Measurements from ENCODE around the gene CYB561D2. TPM values are rescaled to one million over a fixed set of nuclear protein-coding genes. Genes with fewer than 3 reads are reported as not detected.
A peak's percentile ranks its signal among the peaks of the same experiment; 100 is the strongest.

CYB561D2 gene
- polyA plus RNA-seq, 1 donor from 2014 or later: 21.2 TPM

- Histone ChIP-seq H3K9me2 (ENCODE audit: insufficient read depth, low read length) (no peaks in the 10 kb centered on the region), H3K9me3 (ENCODE audit: low read length) (no peaks in the 10 kb centered on the region), H3K27me3 (ENCODE audit: insufficient read depth, low read depth, low read length) (no peaks in the 10 kb centered on the region), H3K36me3 (ENCODE audit: insufficient read depth, low read length) (no peaks in the 10 kb centered on the region), H2AFZ (ENCODE audit: low read depth, low read length) (peak within 1 kb of the TSS; percentile 56), H3K27ac (ENCODE audit: low read length) (peak within 1 kb of the TSS; percentile 66), H3K79me2 (replicated peaks; ENCODE audit: insufficient read depth, low read length) (peaks cover 12% of the 10 kb centered on the region), H3F3A (ENCODE audit: insufficient read depth, low read length, poor library complexity, severe bottlenecking) (no peaks in the 10 kb centered on the region), H3K4me2 (ENCODE audit: low read length) (peak within 1 kb of the TSS; percentile 87), H3K9ac (ENCODE audit: low read length) (peak within 1 kb of the TSS; percentile 85), H3K4me3 (ENCODE audit: low read length) (peak within 1 kb of the TSS; percentile 100), H4K20me1 (ENCODE audit: insufficient read depth) (no peaks in the 10 kb centered on the region)
- no peak for TF ChIP-seq CTCF (IDR thresholded peaks at IDR 0.05; ENCODE audit: poor library complexity, severe bottlenecking)
- no peak for TF ChIP-seq EZH2 (IDR thresholded peaks at IDR 0.05; ENCODE audit: borderline replicate concordance, insufficient read depth, low read length, poor library complexity, severe bottlenecking)
- no peak for TF ChIP-seq RAD21 (conservative IDR thresholded peaks at IDR 0.05)
- peak; percentile 92 for TF ChIP-seq MXI1 (conservative IDR thresholded peaks at IDR 0.05; ENCODE audit: poor library complexity, severe bottlenecking)
- TF ChIP-seq SMC3 (conservative IDR thresholded peaks at IDR 0.05; ENCODE audit: poor library complexity): no peak
- peak; percentile 96 for TF ChIP-seq POLR2AphosphoS5 (IDR thresholded peaks at IDR 0.05)
- no peak for TF ChIP-seq EP300 (conservative IDR thresholded peaks at IDR 0.05; ENCODE audit: poor library complexity, severe bottlenecking)
- TF ChIP-seq, protein P1, sequence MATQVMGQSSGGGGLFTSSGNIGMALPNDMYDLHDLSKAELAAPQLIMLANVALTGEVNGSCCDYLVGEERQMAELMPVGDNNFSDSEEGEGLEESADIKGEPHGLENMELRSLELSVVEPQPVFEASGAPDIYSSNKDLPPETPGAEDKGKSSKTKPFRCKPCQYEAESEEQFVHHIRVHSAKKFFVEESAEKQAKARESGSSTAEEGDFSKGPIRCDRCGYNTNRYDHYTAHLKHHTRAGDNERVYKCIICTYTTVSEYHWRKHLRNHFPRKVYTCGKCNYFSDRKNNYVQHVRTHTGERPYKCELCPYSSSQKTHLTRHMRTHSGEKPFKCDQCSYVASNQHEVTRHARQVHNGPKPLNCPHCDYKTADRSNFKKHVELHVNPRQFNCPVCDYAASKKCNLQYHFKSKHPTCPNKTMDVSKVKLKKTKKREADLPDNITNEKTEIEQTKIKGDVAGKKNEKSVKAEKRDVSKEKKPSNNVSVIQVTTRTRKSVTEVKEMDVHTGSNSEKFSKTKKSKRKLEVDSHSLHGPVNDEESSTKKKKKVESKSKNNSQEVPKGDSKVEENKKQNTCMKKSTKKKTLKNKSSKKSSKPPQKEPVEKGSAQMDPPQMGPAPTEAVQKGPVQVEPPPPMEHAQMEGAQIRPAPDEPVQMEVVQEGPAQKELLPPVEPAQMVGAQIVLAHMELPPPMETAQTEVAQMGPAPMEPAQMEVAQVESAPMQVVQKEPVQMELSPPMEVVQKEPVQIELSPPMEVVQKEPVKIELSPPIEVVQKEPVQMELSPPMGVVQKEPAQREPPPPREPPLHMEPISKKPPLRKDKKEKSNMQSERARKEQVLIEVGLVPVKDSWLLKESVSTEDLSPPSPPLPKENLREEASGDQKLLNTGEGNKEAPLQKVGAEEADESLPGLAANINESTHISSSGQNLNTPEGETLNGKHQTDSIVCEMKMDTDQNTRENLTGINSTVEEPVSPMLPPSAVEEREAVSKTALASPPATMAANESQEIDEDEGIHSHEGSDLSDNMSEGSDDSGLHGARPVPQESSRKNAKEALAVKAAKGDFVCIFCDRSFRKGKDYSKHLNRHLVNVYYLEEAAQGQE (IDR thresholded peaks at IDR 0.05; ENCODE audit: borderline replicate concordance): peak; percentile 66
- no peak for TF ChIP-seq TAF1 (IDR thresholded peaks at IDR 0.05; ENCODE audit: low read depth)
These were observed 22.5 kb upstream of the CYB561D2 start, which contains the start of gene TUSC2 for GRCh38 chr3:50327943-50328691. Gene TUSC2, minus strand, starts transcription at chr3:50328223. Its CDS starts 124 bp downstream, at chr3:50328099.

DNA sequence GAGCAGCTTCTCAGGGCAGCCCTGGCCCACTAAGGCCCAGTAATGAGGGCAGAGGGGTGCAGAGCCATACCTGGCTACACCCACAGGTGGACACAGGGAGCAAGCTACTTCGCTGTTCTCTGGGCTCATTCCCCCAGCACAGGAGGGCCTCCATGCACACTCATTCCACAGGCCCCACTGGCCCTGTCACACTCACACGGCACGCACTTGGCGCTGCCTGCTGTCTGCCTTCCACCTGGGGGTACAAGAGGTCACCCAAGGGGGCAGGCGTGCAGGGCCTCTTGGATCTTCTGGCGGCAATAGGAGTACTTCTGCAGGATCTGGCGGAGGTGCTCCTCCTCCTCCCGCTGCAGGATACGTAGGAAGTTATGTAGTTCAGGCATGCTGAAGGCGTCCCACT, 20.3 kb upstream of the CYB561D2 start:
- H3K9ac ChIP-seq (ENCODE audit: low read length): no peak overlapping the region
- TF ChIP-seq, protein P1 (IDR thresholded peaks at IDR 0.05; ENCODE audit: borderline replicate concordance): no peak
- TF ChIP-seq EP300 (conservative IDR thresholded peaks at IDR 0.05; ENCODE audit: poor library complexity, severe bottlenecking) (no peak), POLR2AphosphoS5 (IDR thresholded peaks at IDR 0.05) (no peak), RAD21 (conservative IDR thresholded peaks at IDR 0.05) (no peak)
- no peaks in the 10 kb centered on the region for H3K27me3 ChIP-seq (ENCODE audit: insufficient read depth, low read depth, low read length)
- no peaks in the 10 kb centered on the region for H4K20me1 ChIP-seq (ENCODE audit: insufficient read depth)
- H3F3A ChIP-seq (ENCODE audit: insufficient read depth, low read length, poor library complexity, severe bottlenecking): no peaks in the 10 kb centered on the region
- no peak overlapping the region for H3K27ac ChIP-seq (ENCODE audit: low read length)
- no peak overlapping the region for H2AFZ ChIP-seq (ENCODE audit: low read depth, low read length)
- peaks cover 21% of the 10 kb centered on the region for H3K79me2 ChIP-seq (replicated peaks; ENCODE audit: insufficient read depth, low read length)
- no peaks in the 10 kb centered on the region for H3K9me2 ChIP-seq (ENCODE audit: insufficient read depth, low read length)
- H3K4me3 ChIP-seq (ENCODE audit: low read length): no peak overlapping the region
- no peaks in the 10 kb centered on the region for H3K9me3 ChIP-seq (ENCODE audit: low read length)
- H3K36me3 ChIP-seq (ENCODE audit: insufficient read depth, low read length): no peaks in the 10 kb centered on the region
- H3K4me2 ChIP-seq (ENCODE audit: low read length): no peak overlapping the region

All from neural cell (in vitro differentiated cells).